ENCODE data around the gene CDA. TPM values are rescaled to one million over a fixed set of nuclear protein-coding genes. Genes with fewer than 3 reads are reported as not detected.

CDA gene
- polyA plus RNA-seq, 3 donors: 5.2 to 6.2 (median 6.1) TPM

Other genes with a start within 250 kb of the CDA start
- gene CAMK2N1, start 102.9 kb upstream of the CDA start, polyA plus RNA-seq (ENCODE audit: insufficient read length in 3 of 3): 10 to 100 TPM; 69.0 to 73.5 (median 72.3) TPM
- 10 to 100 TPM; 33.8 to 36.4 (median 33.8) TPM for gene MUL1, start 80.9 kb upstream of the CDA start, polyA plus RNA-seq (ENCODE audit: insufficient read length in 3 of 3)
- 1 to 10 TPM in 1 of 3 donors, under 1 TPM in 2; 0.67 to 1.5 (median 0.96) TPM for gene FAM43B, start 36.5 kb upstream of the CDA start, polyA plus RNA-seq (ENCODE audit: insufficient read length in 3 of 3)
- 10 to 100 TPM; 70.1 to 83.7 (median 72.5) TPM for gene PINK1, start 44.4 kb downstream of the CDA start, polyA plus RNA-seq (ENCODE audit: insufficient read length in 3 of 3)
- 100 to 1,000 TPM; 208 to 228 (median 226) TPM for gene DDOST, start 72.3 kb downstream of the CDA start, polyA plus RNA-seq (ENCODE audit: insufficient read length in 3 of 3)
- 1 to 10 TPM; 3.5 to 4.9 (median 3.9) TPM for gene KIF17, start 128.9 kb downstream of the CDA start, polyA plus RNA-seq (ENCODE audit: insufficient read length in 3 of 3)
- gene SH2D5, start 143.6 kb downstream of the CDA start, polyA plus RNA-seq (ENCODE audit: insufficient read length in 3 of 3): 1 to 10 TPM in 2 of 3 donors, under 1 TPM in 1; 0.64 to 1.2 (median 1.2) TPM
- gene HP1BP3, start 198.2 kb downstream of the CDA start, polyA plus RNA-seq (ENCODE audit: insufficient read length in 3 of 3): 100 to 1,000 TPM; 229 to 264 (median 263) TPM

Measured in right renal cortex interstitium (tissue), 3 donors.